ENCODE results near the gene NSUN4.

DNA sequence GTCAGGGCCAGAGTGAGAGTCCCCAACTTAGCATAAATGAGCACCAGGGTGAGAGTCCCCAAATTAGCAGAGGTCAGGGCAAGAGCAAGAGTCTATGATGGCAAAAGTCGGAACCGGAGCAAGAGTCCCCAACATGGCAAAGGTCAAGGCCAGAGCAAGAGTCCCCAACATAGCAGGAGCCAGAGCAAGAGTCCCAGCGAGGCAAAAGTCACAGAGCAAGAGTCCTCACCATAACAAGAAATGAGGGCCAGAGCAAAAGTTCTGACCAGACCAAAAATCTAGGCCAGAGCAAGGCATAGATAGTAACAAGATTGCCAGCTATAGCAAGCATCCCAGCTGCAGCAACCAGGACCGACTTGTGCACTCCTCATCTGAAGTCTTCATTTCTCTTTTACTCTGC, 3.1 kb downstream of the NSUN4 start:
- TF ChIP-seq, protein P1, sequence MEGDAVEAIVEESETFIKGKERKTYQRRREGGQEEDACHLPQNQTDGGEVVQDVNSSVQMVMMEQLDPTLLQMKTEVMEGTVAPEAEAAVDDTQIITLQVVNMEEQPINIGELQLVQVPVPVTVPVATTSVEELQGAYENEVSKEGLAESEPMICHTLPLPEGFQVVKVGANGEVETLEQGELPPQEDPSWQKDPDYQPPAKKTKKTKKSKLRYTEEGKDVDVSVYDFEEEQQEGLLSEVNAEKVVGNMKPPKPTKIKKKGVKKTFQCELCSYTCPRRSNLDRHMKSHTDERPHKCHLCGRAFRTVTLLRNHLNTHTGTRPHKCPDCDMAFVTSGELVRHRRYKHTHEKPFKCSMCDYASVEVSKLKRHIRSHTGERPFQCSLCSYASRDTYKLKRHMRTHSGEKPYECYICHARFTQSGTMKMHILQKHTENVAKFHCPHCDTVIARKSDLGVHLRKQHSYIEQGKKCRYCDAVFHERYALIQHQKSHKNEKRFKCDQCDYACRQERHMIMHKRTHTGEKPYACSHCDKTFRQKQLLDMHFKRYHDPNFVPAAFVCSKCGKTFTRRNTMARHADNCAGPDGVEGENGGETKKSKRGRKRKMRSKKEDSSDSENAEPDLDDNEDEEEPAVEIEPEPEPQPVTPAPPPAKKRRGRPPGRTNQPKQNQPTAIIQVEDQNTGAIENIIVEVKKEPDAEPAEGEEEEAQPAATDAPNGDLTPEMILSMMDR (IDR thresholded peaks at IDR 0.05) = no peak
- TF ChIP-seq POLR2A (IDR thresholded peaks at IDR 0.05) = no peak
- no peak for TF ChIP-seq POLR2AphosphoS5 (IDR thresholded peaks at IDR 0.05)
